GM21825 (cell line): Measurements from ENCODE around the gene FOSL1.

Source experiments
- ATAC-seq: cut with Tn5 transposase; IDR thresholded peaks from one replicate; pipeline ENCODE4 v1.9.1; 2021; ENCODE audit warnings: mild to moderate bottlenecking, moderate library complexity; ENCODE audit not compliant: unreplicated experiment

The FOSL1 gene

DNA sequence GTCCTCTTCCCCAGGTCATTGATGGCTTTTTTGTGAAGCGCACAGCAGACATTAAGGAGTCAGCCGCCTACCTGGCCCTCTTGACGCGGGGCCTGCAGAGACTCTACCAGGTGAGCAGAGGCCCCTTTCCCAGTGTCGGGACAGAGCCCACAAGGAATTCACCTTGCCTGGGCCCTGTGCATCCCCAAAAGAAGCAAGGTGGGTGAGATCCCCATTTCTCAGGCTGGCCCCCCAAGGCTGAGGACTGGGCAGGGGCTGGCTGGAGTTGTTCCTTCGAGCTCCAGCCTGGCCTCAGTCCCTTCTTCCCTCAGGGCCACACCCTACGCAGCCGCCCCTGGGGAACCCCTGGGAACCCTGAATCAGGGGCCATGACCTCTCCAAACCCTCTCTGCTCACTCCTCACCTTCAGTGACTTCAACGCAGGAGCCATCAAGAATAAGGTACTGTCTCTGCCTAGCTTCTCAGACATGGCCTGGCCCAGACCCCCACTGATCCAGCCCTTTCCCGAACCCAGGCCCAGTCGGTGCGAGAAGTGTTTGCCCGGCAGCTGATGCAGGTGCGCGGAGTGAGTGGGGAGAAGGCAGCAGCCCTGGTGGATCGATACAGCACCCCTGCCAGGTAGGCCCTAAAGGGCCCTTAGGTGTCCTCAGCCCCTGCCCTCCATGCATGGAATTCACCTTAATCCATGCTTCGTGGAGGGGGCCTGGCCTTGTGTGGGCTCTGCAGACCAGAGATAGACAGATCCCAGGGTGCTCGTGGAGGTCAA lies 35.3 kb downstream of the FOSL1 start:
- ATAC-seq = no peak

GRCh38 chr11:65863889-65864705 lies 36.1 kb downstream of the FOSL1 start:
- ATAC-seq = no peak

DNA sequence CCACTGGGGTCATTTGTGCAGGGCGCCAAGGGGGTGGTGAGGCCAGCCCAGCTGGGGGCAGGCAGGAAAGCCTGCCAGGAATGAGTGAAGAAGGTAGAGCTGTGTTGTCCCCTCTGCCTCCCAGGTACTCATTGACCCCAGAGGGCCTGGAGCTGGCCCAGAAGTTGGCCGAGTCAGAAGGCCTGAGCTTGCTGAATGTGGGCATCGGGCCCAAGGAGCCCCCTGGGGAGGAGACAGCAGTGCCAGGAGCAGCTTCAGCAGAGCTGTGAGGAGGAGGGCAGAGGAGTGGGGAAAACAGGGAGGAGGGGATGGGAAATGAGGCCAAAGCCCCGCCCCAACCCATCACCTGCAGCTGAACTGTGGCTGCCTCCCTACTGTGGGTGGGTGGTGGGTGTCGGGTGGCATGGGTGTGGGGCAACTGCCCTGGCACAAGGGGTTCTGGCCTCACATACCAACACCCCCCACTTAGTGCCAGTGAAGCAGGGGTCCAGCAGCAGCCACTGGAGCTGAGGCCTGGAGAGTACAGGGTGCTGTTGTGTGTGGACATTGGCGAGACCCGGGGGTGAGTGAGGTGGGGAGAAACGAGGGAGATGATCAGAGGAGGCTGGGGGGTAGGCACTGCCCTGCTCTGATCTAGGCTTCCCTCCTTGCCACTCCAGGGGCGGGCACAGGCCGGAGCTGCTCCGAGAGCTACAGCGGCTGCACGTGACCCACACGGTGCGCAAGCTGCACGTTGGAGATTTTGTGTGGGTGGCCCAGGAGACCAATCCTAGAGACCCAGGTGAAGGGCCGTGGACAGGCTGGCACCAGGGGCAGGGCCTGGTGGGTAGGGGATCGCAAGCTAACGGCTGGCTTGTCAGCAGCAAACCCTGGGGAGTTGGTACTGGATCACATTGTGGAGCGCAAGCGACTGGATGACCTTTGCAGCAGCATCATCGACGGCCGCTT lies 37.0 kb downstream of the FOSL1 start:
- ATAC-seq = no peak

- no peak for ATAC-seq
Measured at GRCh38 chr11:65862191-65862735, 37.9 kb downstream of the FOSL1 start.

- ATAC-seq = no peak
Measured at GRCh38 chr11:65861533-65862183, 38.5 kb downstream of the FOSL1 start.

DNA sequence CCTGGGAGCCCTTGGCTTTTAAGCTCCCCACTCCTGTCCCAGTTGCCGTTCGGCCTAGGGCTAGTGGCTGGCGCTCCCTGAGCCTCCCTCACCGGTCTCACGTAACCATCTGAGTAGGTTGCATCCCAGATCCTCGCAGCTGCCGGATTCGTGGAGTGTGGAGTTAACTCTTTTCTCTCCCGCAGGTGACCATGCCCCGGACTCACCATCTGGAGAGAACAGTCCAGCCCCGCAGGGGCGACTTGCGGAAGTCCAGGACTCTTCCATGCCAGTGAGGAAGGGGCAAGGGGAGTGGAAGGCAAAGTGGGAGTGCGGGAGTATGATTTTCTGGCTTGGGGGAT lies 39.1 kb downstream of the FOSL1 start:
- ATAC-seq = no peak

DNA sequence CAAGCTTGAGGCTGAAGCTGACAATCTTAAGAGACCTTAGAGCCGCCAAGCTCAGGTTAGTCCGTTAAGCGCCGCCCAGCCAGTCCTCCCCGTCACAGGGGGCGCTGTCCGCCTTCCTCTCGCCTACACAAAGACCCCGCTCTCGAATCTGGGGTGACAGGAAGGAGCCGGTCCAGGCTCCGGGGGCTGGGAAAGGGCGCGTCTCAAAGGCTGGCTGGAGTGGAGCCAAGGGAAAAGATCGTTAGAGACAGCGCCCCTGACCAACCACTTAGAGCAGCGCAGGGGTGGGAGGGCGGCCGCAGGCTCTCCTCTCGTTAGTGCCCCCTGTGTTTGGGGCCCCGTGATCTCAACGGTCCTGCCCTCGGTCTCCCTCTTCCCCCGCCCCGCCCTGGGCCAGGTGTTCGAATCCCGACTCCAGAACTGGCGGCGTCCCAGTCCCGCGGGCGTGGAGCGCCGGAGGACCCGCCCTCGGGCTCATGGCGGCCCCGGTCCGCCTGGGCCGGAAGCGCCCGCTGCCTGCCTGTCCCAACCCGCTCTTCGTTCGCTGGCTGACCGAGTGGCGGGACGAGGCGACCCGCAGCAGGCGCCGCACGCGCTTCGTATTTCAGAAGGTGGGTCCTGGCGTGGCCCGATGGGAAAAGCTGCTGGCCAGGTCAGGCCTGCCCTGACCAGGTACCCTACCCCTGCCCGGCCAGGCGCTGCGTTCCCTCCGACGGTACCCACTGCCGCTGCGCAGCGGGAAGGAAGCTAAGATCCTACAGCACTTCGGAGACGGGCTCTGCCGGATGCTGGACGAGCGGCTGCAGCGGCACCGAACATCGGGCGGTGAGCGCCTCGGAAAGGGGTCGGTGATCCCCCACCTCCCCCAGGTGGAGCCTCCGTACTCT lies 39.7 kb downstream of the FOSL1 start, which contains the start of gene MUS81:
Gene MUS81, plus strand, starts transcription at position 156 of the 887 bp plus-strand sequence. Its CDS starts 321 bp downstream, at position 477.
- peak; percentile 28 for ATAC-seq

GRCh38 chr11:65859812-65860277 lies 40.3 kb downstream of the FOSL1 start:
- no peak for ATAC-seq

GRCh38 chr11:65859095-65859811 lies 40.9 kb downstream of the FOSL1 start:
- peak; percentile 46 for ATAC-seq

GRCh38 chr11:65858681-65859087 lies 41.5 kb downstream of the FOSL1 start:
- no peak for ATAC-seq

DNA sequence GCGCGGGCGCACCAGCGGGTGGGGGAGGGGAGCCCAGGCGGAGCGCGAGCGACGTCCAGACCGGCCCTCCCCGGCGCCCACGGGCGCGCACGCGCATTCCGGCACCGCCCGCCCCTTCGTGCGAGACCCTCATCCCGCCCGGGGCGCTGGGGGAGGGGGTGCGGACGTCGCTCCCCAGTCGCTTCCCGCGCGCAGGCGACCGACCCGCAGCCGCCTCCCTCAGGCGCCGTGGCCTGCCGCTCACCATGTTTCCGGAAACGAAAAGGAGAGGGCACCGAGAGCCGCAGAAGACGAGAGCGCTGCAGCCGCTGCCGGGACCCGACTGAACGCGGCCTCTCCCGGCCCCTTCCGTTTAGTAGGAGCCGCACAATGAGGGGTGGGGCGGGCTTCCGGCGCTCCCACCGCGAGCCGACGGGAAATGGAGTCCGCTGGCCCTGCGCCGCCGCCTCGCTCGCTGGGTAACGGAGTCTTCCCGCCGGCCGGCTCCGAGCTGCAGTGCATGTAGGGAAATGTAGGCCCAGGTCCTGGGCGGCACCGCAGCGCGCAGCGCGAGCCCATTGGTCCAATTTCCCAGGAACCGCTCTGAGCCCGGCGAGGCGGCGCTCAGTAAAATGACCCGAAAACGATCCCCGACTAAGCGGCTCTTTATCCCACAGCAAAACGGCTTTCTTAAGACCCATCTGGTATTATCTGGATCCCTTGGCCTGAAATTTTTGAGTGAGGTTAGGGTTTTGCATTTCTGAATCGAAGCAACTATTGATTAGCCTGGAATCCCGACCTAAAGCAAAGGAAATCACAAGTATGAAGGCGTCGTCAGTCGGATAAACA lies 42.1 kb downstream of the FOSL1 start, which contains the start of gene CFL1:
Gene CFL1, minus strand, starts transcription at position 328 of the 828 bp plus-strand sequence. Its CDS starts 81 bp downstream, at position 247.
- peak; percentile 48 for ATAC-seq

DNA sequence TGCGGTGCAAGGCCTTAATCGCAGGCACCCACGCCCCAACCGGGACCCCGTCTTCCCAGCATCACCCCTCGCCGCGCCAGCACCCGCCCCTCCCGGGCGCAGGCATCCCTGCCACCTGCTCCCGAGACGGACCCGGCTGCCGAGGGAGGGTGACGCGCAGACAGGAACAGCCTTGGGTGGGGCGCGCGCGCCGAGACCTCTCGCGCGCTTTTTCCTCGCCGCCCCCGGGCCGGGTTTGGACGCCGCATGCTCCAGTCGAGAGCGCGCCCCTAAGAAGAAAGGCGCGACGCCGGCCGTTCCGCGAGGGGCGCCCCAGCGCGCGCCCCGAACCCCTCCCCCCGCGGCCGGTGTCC lies 42.7 kb downstream of the FOSL1 start:
- peak; percentile 3 for ATAC-seq

DNA sequence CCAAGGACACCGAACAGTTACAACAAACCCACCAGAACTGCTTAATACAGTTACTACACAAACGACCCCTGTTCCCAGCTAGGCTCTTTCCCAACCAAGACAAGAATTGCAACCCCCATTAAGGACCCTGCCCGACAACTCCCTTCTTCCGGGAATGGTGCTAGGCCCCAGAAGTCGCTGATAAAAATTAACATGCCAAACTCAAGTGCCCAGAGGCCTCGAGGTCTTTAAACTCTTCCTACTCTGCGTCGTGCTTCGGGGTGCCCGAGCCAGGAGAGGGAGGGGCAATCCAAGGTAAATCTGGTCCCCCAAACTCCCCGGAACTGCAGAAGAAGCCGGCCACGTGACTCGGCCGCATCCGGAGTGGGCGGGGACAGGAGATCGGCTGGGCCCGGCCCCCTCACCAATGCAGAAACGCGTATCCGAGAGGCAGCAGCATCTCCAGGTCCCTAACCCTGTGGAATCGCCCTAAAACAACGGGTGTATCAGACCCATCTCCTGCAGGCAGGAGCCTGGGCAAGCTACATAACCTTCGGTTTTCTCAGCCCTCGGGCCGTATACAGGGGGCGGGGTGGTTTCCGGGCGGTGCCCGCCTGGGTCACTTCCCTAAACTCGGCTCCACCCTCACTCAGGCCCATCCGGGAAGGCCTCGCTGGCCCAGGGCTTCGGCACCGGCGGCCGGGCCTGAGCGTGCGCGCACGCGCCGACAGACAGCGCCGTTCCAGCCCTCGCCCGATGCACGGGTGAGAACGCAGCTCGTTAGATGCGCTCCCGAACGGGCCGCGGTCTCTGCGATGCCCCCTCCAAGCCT lies 43.3 kb downstream of the FOSL1 start:
- ATAC-seq = peak; percentile 24

GRCh38 chr11:65855927-65856363 lies 44.2 kb downstream of the FOSL1 start:
- ATAC-seq = no peak

DNA sequence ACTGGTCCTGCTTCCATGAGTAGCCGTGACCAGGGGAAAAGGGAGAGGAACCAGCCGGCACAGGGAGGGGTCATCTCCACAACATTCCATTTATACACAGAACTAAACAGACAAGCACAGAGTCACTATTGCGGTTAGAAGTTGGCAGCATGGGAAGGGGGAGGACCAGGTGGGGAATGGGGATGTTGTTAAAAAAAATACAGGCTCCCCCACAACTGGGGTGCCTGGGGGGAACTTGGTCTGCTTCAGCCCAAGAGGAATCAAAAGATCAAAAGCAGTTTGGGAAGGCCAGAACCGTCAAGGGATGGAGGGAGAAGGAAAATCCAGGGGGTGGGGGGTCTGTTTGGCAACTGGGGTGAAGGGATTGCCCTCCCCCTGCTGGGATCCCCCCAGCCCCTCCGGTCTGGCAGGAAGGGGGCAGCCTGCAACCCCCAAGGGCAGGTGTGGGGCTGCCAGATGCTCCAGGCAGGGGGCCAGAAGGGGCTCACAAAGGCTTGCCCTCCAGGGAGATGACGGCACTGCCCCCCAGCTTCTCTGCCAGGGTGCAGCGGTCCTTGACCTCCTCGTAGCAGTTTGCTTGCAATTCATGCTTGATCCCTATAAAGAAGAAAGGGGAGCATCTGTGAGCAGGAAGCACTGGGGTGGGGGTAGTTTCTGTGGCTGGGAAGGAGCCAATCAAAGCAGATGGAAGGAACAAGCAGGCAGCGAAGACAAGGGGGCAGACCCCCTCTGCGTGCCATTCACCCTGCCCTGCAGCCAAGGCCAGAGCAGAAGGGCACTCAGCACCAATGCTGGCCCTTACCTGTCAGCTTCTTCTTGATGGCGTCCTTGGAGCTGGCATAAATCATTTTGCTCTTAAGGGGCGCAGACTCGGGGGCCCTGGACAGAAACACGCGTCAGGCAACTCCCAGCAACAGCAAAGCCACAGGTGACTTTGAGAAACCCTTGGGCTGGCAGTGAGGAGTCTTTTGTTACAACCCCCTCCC lies 45.0 kb downstream of the FOSL1 start:
- ATAC-seq = no peak
